HG03571 (cell line): Measurements from ENCODE around the gene HIVEP3.
A peak's percentile ranks its signal among the peaks of the same experiment; 100 is the strongest.
"Not testable (repeated sequence)": the region's sequence is repeated elsewhere in the genome, so short reads cannot be mapped to it uniquely, and the experiment has no call there.

Experiments
- ATAC-seq: cut with Tn5 transposase; IDR thresholded peaks from one replicate; pipeline ENCODE4 v1.9.1; 2021; ENCODE audit not compliant: unreplicated experiment

HIVEP3 gene

DNA sequence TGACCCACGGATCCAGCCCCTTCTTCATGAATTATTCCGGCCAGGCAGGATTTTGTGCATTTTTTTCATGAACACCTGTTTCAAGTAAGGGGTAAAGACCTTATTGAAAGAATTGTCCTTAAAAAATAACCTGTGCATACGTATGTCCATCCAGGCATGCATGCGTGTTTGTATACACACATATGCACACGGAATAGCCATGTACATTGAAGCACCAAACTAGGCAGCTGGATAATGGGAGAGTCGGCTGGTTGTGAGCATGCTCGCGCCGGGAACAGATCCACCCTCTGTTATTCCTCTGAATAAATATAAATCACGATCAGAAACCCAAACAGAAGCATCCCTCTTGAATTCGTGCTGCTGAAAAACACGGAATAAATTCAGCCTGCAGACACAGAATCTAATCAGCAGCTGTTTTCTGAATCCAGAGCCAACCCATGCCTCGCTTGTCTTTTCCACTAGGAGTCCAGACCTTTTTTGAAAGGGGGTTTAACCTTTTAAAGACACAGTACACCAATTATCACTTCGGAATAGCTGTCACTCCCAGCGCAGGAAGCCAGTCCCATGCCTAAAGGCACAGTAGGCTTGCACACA, at the start of gene HIVEP3:
TSS of gene HIVEP3 (minus strand) at position 473 of the 594 bp plus-strand sequence.
- ATAC-seq: no peak

DNA sequence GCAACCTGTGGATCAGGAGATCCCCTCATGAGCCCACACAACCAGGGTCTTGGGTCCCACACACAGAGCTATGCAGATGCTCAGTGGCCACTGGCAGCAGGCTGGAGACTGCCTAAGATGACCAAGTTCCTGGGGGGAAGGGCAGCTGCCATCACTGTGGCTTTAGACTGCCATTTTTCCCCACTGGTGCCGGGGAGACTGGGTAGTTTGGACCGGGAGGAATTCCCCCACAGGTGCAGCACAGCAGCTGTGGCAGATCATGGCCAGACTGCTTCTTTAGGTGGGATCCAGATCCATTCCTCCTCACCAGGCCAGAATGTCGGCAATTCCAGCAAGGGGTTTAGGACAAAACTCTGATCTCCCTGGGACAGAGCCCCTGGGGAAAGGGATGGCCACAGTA, 45.7 kb upstream of the HIVEP3 start:
- no peak for ATAC-seq

- ATAC-seq: no peak
Measured at GRCh38 chr1:41963636-41964035, 44.9 kb upstream of the HIVEP3 start.

DNA sequence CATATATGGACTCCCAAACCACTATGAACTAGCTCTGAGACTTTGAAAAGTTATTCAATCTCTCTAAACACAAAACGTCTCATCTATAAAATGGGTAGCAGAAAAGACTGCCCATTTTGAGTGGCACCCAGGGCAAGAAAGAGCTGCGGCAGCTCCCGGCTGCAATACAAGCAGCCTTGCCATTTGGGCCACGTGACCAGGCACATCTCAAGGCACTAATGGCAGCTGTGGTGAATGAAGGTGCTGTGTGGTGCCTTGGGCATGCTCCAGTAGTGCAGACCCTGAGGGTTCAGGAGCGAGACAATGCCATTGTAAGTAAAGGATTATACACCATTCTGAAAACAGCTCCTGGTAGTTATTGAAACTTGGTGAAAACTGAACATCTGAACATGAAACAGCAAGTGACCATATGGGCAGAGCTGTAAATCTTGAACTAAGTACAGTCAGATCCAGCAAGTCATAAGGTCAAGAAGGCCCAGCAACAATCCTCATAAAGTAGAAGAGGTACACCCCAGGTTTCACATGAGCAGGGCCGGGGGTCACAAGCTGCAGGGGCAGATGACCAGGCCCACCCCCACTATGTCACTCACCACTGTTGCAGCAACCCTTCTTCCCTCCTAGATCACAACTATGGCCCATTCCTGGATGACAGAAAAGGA, 39.4 kb upstream of the HIVEP3 start:
- no peak for ATAC-seq

DNA sequence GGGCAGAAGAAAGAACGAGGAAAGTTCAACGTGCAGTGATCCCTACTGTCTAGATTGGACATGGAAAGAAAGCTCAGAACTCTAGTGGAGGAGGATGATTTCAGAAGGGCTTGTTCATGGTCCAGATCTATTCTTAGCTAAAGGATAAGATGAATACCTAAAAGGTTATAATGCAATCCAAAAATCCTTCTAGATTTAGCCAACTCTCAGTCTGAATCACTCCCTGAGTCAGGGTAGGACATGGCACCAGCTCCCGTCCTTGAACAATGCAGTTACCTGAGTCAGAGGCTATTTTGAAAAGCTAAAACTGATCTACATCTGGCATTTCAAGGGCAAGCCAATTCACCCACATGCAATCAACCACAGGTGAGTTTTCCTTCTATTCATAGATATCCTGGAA, 38.8 kb upstream of the HIVEP3 start:
- no peak for ATAC-seq

GRCh38 chr1:41955461-41956159, 36.9 kb upstream of the HIVEP3 start:
- ATAC-seq: peak; percentile 94

DNA sequence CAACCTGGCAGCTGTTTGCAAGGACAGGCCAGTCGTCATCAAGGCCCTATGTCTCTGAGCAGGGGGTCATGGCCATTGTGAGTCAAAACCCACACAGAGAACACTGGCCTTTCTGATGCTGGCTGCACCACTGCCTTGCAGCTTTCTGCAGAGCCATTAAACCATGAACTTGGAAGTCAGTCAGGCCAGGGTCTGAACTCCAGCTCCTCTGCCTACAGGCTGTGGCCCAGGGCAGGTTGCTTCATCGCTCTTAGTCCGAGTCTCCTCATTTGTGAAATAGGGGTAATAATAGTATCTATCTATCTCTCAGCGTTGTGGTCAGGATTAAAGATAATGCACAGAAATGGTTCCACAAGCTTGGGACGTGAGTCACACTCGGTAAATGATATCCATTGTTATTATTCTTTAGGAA, 35.8 kb upstream of the HIVEP3 start:
- no peak for ATAC-seq

DNA sequence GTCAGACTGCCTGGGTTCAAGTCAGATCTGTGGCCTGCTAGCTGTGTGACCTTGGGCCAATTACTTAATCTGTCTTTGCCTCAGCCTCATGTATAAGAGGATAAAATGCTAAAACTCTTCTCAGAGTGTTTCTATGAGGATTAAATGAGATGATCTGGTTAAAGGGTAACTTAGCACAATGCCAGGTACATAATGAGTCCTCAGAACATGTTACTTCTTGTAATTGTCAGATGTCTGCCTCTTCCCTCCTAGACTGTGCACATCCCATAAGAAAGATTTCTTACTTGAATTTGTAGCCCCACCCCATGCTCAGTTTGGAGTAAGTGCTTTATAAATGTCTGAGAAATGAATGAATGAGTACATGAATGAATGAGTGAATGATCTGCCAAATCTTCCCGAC, 34.6 kb upstream of the HIVEP3 start:
- no peak for ATAC-seq

DNA sequence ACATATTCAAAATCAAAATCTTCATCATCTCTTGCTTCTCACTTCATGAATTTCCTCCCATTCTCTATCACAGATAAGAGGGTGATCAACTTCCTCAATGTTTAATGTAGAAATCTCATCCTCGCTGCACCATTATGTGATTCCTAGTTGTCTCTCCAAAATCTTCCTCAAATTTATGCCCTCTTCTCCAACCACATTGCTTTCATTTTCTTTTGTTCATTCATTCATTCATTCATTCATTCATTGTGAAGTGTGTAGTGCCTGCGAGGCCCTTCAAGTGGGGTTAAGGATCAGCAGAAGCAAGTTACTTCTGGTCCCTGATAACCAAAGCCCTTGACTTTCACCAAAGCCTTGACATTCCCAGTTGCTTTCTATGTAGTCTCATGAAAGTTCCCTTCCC, 33.5 kb upstream of the HIVEP3 start:
- no peak for ATAC-seq

- not testable (repeated sequence) for ATAC-seq
Measured at GRCh38 chr1:41951492-41951891, 32.8 kb upstream of the HIVEP3 start.

DNA sequence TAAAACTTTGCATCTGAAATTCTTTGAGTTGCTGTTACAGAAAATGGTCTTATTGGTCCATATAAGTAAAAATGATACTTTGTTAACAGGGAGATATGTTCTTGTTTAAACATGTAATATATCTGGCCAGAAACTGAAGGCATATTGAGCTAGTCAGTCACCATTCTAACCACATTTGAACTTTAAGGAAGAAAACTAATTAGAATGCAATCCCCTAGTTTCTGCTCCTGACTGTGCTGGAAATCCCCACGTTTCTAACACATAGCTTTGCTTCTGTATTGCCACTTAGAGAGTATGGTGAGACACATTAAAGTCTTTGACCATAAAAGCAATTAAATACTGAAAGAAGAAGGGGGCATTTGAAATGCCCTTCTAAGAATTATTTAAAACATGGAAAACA, 32.1 kb upstream of the HIVEP3 start:
- ATAC-seq: no peak

- not testable (repeated sequence) for ATAC-seq
Measured at GRCh38 chr1:41945946-41946345, 27.2 kb upstream of the HIVEP3 start.

DNA sequence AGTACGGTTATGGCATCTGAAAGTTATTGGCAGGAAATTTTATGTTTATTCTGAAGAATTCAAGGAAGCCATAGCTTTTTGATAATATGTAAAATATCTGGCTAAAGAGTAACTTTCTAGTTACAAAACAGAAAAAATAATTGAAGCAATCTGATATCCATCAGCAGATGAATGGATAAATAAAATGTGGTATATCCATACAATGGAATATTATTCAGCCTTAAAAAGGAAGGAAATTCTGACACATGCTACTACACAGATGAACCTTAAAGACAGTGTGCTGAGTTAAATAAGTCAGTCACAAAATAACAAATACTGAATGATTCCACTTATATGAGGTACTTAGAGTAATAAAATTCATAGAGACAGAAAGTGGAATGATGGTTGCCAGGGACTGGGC, 25.0 kb upstream of the HIVEP3 start:
- no peak for ATAC-seq

DNA sequence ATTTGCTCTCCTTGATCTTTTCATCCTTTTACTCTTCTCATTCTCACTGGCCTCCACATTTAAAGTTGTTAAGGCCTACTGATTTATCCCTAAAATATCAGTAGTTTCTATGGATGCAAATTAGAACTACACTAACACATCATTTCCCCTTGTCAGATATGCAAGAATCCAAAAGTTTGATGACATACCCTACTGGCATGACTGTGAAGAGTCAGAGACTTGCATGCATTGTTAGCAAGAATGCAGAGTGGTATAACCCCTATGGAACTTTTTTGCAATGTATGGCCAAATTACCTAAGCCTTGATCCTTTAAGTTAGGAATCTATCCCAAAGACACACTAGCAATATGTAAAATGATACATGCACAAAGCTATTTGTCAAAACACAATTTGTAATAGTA, 23.6 kb upstream of the HIVEP3 start:
- ATAC-seq: no peak

DNA sequence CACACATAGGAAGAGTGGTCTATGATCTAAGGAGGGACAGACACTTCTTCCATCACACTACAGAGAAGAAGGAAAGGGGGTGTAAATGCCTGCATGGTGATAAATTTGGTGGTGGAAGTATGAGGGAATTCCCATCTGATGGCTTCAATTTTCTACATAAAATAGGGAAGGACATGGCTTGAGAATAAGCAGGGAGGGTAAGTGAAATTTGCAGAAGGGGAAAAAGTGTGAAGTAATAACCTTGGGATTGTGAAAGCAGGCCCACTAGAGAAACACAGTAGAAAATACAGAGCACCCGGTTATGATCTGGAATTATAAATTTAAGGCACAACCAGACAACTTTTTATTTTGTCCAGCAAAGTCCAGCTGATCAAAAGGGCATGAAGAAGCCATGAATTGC, 22.7 kb upstream of the HIVEP3 start:
- ATAC-seq: no peak

- ATAC-seq: no peak
Measured at GRCh38 chr1:41939194-41939593, 20.5 kb upstream of the HIVEP3 start.

DNA sequence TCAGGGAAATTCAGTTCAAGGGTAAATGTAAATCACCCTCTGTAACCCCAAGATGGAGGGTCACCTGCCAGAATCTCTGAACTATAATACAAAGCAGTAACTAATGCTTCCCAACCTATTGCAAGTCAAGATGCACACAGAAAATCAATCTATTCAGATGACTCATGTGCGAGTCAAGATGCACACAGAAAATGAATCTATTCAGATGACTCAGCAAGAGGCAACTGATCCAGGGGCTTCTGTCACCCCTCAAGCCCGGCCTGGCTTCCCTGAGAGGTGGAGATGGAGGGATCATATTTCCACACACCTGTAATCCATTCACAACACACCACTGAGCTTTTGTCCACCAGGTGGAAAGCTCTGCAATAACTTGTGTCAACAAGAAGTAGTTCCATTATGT, 17.4 kb upstream of the HIVEP3 start:
- no peak for ATAC-seq

- no peak for ATAC-seq
Measured at GRCh38 chr1:41935226-41935625, 16.5 kb upstream of the HIVEP3 start.

- ATAC-seq: no peak
Measured at GRCh38 chr1:41933106-41933505, 14.4 kb upstream of the HIVEP3 start.

DNA sequence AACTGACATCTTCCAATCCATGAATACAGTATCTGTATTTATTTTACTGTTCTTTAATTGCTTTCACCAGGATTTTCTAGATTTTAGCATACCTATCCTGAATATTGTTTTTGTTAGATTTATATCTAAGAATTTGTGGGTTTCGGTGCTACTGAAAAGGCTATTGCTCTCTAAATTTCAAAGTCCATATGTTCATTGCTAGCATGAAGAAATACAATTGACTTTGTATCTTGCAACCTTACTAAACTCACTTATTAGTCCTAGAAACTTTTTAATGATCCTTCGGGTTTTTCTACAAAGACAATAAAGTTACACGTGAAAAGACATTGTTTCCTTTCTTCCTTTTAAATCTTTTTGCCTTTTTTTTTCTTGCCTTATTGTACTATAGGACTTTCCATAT, 12.9 kb upstream of the HIVEP3 start:
- ATAC-seq: no peak

GRCh38 chr1:41927118-41927517, 8.4 kb upstream of the HIVEP3 start:
- no peak for ATAC-seq

DNA sequence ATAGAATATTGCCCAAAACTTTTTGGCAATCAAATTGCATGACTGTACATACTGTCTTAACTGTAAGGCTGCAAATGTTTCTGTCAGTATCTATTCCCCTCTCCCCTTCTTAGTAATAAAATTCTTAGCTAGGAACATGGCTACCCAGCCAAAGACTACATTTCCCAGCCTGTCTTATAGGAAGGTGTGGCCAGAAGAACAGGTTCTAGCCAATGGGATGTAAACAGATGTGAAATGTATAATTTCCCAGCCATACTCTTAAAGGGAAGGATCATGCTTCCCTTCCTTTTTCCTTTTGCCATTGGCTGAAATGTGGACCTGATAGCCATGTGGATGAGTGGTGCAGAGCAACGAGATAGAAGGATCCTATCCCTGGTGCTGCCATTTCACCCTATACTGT, 7.0 kb upstream of the HIVEP3 start:
- no peak for ATAC-seq
